Measurements from ENCODE around the gene PGM5. TPM values are rescaled to one million over a fixed set of nuclear protein-coding genes. Genes with fewer than 3 reads are reported as not detected.

PGM5 gene
- total and polyA plus RNA-seq, 3 donors from 2014 or later, result 9.3 to 19.4 (median 10.4) TPM

GRCh38 chr9:68548241-68548640 lies 191.8 kb downstream of the PGM5 start:
- no peak overlapping the region for H3K4me3 ChIP-seq
- 36 to 56% methylated on average over 3 of the region's 3 CpGs for WGBS, 2 donors
- H3K4me1 ChIP-seq, result peaks cover 4% of the 10 kb centered on the region
- intact Hi-C loops (cut with DNase I; ENCODE audit: low total_unique reads), result no loop called here
- no peaks in the 10 kb centered on the region for H3K9me3 ChIP-seq
- TF ChIP-seq POLR2A (IDR thresholded peaks at IDR 0.05) (no peak), CTCF (IDR thresholded peaks at IDR 0.05) (no peak)
- no peak for DNase-seq
- H3K27ac ChIP-seq, result no peak overlapping the region
- H3K27me3 ChIP-seq, result no peaks in the 10 kb centered on the region
- H3K36me3 ChIP-seq (ENCODE audit: low read depth, missing control alignments), result no peaks in the 10 kb centered on the region

- Histone ChIP-seq H3K4me1 (peaks cover 9% of the 10 kb centered on the region), H3K4me3 (no peak overlapping the region), H3K27me3 (no peaks in the 10 kb centered on the region), H3K36me3 (ENCODE audit: low read depth, missing control alignments) (no peaks in the 10 kb centered on the region), H3K9me3 (no peaks in the 10 kb centered on the region), H3K27ac (peak overlapping the region; percentile 1 to 57)
- TF ChIP-seq CTCF (IDR thresholded peaks at IDR 0.05), result no peak
- no peak for TF ChIP-seq POLR2A (IDR thresholded peaks at IDR 0.05)
- no peak for DNase-seq
- 65 to 75% methylated on average over 4 of the region's 4 CpGs for WGBS, 2 donors
- intact Hi-C loops (cut with DNase I; ENCODE audit: low total_unique reads), result no loop called here
Measured at GRCh38 chr9:68551191-68551590, 194.8 kb downstream of the PGM5 start.

- no peak overlapping the region for H3K4me3 ChIP-seq
- WGBS, 2 donors, result 34 to 39% methylated on average over 3 of the region's 3 CpGs
- no peak for TF ChIP-seq CTCF (IDR thresholded peaks at IDR 0.05)
- no peak for TF ChIP-seq POLR2A (IDR thresholded peaks at IDR 0.05)
- intact Hi-C loops (cut with DNase I; ENCODE audit: low total_unique reads), result no loop called here
- no peaks in the 10 kb centered on the region for H3K27me3 ChIP-seq
- peaks cover 9% of the 10 kb centered on the region for H3K4me1 ChIP-seq
- no peak for DNase-seq
- H3K9me3 ChIP-seq, result no peaks in the 10 kb centered on the region
- H3K27ac ChIP-seq, result peak overlapping the region; percentile 39 to 55
- H3K36me3 ChIP-seq (ENCODE audit: low read depth, missing control alignments), result no peaks in the 10 kb centered on the region
Measured at GRCh38 chr9:68552700-68553476, 196.5 kb downstream of the PGM5 start.

- Histone ChIP-seq H3K36me3 (ENCODE audit: low read depth, missing control alignments) (no peaks in the 10 kb centered on the region), H3K27me3 (no peaks in the 10 kb centered on the region), H3K4me3 (no peak overlapping the region), H3K4me1 (peaks cover 12% of the 10 kb centered on the region), H3K27ac (peak overlapping the region in 1 of 2 donors; percentile 11), H3K9me3 (no peaks in the 10 kb centered on the region)
- intact Hi-C loops (cut with DNase I; ENCODE audit: low total_unique reads), result no loop called here
- TF ChIP-seq POLR2A (IDR thresholded peaks at IDR 0.05) (no peak), CTCF (IDR thresholded peaks at IDR 0.05) (no peak)
- 81 to 100% methylated on average over 1 of the region's 1 CpG for WGBS, 2 donors
- DNase-seq, result no peak
Measured at GRCh38 chr9:68555437-68556150, 199.2 kb downstream of the PGM5 start.
